Endothelial cell of umbilical vein (primary cell): ENCODE measurements around the gene S100A7. TPM values are rescaled to one million over a fixed set of nuclear protein-coding genes. Genes with fewer than 3 reads are reported as not detected.

Experiments
- BruUV-seq: library from RNA; stranded (reverse); fragments of 400-500 nt; replicated peaks from 2 replicates; lab custom pipeline; 2021; lab: Mats Ljungman, UMichigan
- CTCF ChIA-PET: fragments of 300-600, 350-600 bp; sonication (Branson Sonifier 250); formaldehyde crosslinking; loops from one replicate; lab custom pipeline; 2021; ENCODE audit warnings: antibody characterized with exemption, inconsistent platforms; lab: Charles Lee
- POLR2A ChIA-PET: fragments of 300-600, 350-600 bp; sonication (Branson Sonifier 250); formaldehyde crosslinking; loops from one replicate; lab custom pipeline; 2021; ENCODE audit warnings: antibody characterized with exemption, inconsistent platforms; lab: Charles Lee
- DNase-seq: peaks from one replicate; pipeline ENCODE4 v3.0.0-alpha.2; 2011; ENCODE audit warnings: low read depth, low spot score
- FAIRE-seq: peaks from 2 replicates; lab custom pipeline; 2011; peaks lifted over from hg19 to GRCh38; lab: Jason Lieb, UNC
- H2AFZ ChIP-seq: 2 replicates; pipeline ENCODE4 v1.6.0; 2012; ENCODE audit warnings: low read depth, low read length, control low read depth, inconsistent platforms
- H3K27ac ChIP-seq: 2 replicates; pipeline ENCODE4 v1.5.1; 2011; ENCODE audit warnings: low read depth, mild to moderate bottlenecking, control low read depth, low read length, moderate library complexity; ENCODE audit not compliant: insufficient read depth
- H3K27me3 ChIP-seq, 2 experiments: 2 replicates each; pipeline versions ENCODE4 v1.6.0 to v1.6.1; 2011; ENCODE audit warnings: low read length in 2 of 2, mixed read lengths in 1 of 2; ENCODE audit not compliant: control insufficient read depth in 2 of 2, insufficient read depth in 2 of 2
- H3K36me3 ChIP-seq, 2 experiments: 2 replicates in 1 of 2; 3 replicates in 1 of 2; pipeline ENCODE4 v1.5.1; 2011; ENCODE audit warnings: low read length in 2 of 2, mild to moderate bottlenecking in 1 of 2, moderate library complexity in 1 of 2; ENCODE audit not compliant: control insufficient read depth in 2 of 2, insufficient read depth in 2 of 2; ENCODE audit errors: extremely low read depth in 1 of 2
- H3K4me1 ChIP-seq: 3 replicates; pipeline ENCODE4 v1.5.1; 2011; ENCODE audit warnings: mild to moderate bottlenecking, low read length; ENCODE audit not compliant: control insufficient read depth, insufficient read depth; ENCODE audit errors: extremely low read depth
- H3K4me2 ChIP-seq: 2 replicates; pipeline ENCODE4 v1.6.1; 2011; ENCODE audit warnings: low read length, control low read depth, mixed read lengths; ENCODE audit not compliant: insufficient read depth
- H3K4me3 ChIP-seq, 3 experiments: fragments of 200-600 bp in 1 of 3; sonication (generic), shearing (Covaris generic) in 1 of 3; replicated peaks in 1 of 3; 2 replicates each; pipeline ENCODE4 v1.5.1; 2011 to 2016; ENCODE audit warnings: control low read depth in 3 of 3, low read length in 3 of 3, mild to moderate bottlenecking in 2 of 3, inconsistent platforms in 1 of 3, low read depth in 1 of 3, moderate library complexity in 1 of 3; ENCODE audit not compliant: insufficient read depth in 1 of 3
- H3K79me2 ChIP-seq: 2 replicates; pipeline ENCODE4 v1.6.0; 2012; ENCODE audit warnings: low read length, inconsistent platforms; ENCODE audit not compliant: control insufficient read depth, insufficient read depth
- H3K9ac ChIP-seq: replicated peaks from 2 replicates; pipeline ENCODE3; 2011; ENCODE audit warnings: low read length, control low read depth; ENCODE audit not compliant: insufficient read depth; ENCODE audit errors: extremely low read depth
- H3K9me1 ChIP-seq: replicated peaks from 3 replicates; pipeline ENCODE4 v1.6.0; 2011; ENCODE audit warnings: mild to moderate bottlenecking, low read length; ENCODE audit not compliant: control insufficient read depth, insufficient read depth; ENCODE audit errors: extremely low read depth
- H3K9me3 ChIP-seq: replicated peaks from 2 replicates; pipeline ENCODE4 v1.5.1; 2012; ENCODE audit warnings: low read length, inconsistent platforms; ENCODE audit not compliant: control insufficient read depth, insufficient read depth
- H4K20me1 ChIP-seq: replicated peaks from 2 replicates; pipeline ENCODE3; 2011; ENCODE audit warnings: mild to moderate bottlenecking, low read length; ENCODE audit not compliant: control insufficient read depth, insufficient read depth; ENCODE audit errors: extremely low read depth
- EZH2 ChIP-seq: IDR thresholded peaks from 2 replicates; pipeline ENCODE4 v1.6.1; 2012; ENCODE audit warnings: borderline replicate concordance, low read depth, mild to moderate bottlenecking, moderate library complexity, low read length, inconsistent platforms; ENCODE audit not compliant: severe bottlenecking
- FOS ChIP-seq: IDR thresholded peaks from 2 replicates; pipeline ENCODE4 v1.6.1; 2011; ENCODE audit warnings: mild to moderate bottlenecking, low read length, moderate library complexity, borderline replicate concordance; ENCODE audit not compliant: insufficient read depth
- GATA2 ChIP-seq: IDR thresholded peaks from 2 replicates; pipeline ENCODE4 v1.7.0; 2011; ENCODE audit warnings: low read depth, mild to moderate bottlenecking, moderate library complexity, mixed read lengths, low read length; ENCODE audit not compliant: insufficient read length, insufficient read depth
- JUN ChIP-seq: IDR thresholded peaks from 2 replicates; pipeline ENCODE4 v1.6.1; 2011; ENCODE audit warnings: borderline replicate concordance, low read depth; ENCODE audit not compliant: insufficient read length, insufficient read depth
- MYC ChIP-seq: IDR thresholded peaks from one replicate; pipeline ENCODE4 v1.6.1; 2011; ENCODE audit warnings: mild to moderate bottlenecking, low read depth, low read length
- POLR2A ChIP-seq: IDR thresholded peaks from 2 replicates; pipeline ENCODE4 v1.6.1; 2012; ENCODE audit warnings: low read depth, mild to moderate bottlenecking, control low read depth, low read length
- POLR2AphosphoS5 ChIP-seq: IDR thresholded peaks from 2 replicates; pipeline ENCODE4 v1.6.1; 2012; ENCODE audit warnings: low read depth, mild to moderate bottlenecking, control low read depth, low read length, moderate library complexity; ENCODE audit not compliant: insufficient read depth
- dilution Hi-C: fragments of 300-500 bp; cut with MboI; formaldehyde crosslinking; loops from one replicate; pipeline ENCODE4 v1.15.0; 2019; ENCODE audit warnings: low sequenced_read_pairs; ENCODE audit not compliant: extremely low pct_ligation_motif_present
- intact Hi-C: fragments of 100-400 bp; cut with micrococcal nuclease; formaldehyde crosslinking; loops from one replicate; pipeline ENCODE4 v1.10.0; 2022
- polyA plus RNA-seq, 4 experiments: library from polyadenylated mRNA; depleted of rRNA in 3 of 4; stranded (reverse) in 3 of 4; unstranded in 1 of 4; fragments of >200 nt; gene quantifications; 2 replicates each; pipeline versions ENCODE4 v1.2.1 to v1.2.3, GENCODE V29; 2011 to 2012; ENCODE audit warnings: missing spikeins in 1 of 4
- total RNA-seq: library from RNA; stranded (reverse); gene quantifications from 2 replicates; pipeline ENCODE4 v1.2.3, GENCODE V29; 2021
- TF ChIP-seq, protein P1 (sequence below): IDR thresholded peaks from 2 replicates; pipeline ENCODE4 v1.6.1; 2011; ENCODE audit not compliant: insufficient read depth, insufficient read length
- TF ChIP-seq, protein P2 (sequence below), 2 donors: IDR thresholded peaks; 1 replicate in 1 of 2; 2 replicates in 1 of 2; pipeline ENCODE4 v1.5.1; 2011; ENCODE audit warnings: low read length in 2 of 2, mild to moderate bottlenecking in 2 of 2, moderate library complexity in 2 of 2, control low read depth in 1 of 2, inconsistent platforms in 1 of 2, low read depth in 1 of 2; ENCODE audit not compliant: insufficient read depth in 1 of 2; ENCODE audit errors: extremely low read depth in 1 of 2

The S100A7 gene
- total and polyA plus RNA-seq, 2 donors (not counting 3 experiments of a cell fraction or from before 2014, with no cell fraction given): not detected

DNA sequence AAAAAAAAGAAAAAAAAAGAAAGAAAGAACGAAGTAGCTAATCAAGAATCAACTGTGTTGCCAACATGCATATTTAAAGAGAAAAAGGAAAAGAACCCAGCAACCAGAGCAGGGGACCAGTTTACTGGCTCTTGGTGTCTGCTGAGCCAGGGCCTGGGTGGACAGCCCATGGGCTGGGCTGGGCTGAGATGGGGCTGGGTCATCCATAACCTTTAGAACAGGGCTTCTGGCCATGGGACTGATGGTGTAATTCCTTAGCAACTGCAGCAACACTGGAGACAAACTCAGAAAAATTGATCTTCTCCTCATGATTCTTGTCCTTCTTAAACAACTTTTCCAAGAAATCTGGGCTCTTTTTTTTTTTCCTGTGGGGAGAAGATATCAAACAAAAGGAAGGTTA lies 33.6 kb downstream of the S100A7 start:
- no peak overlapping the region for H3K4me3 ChIP-seq
- no peaks in the 10 kb centered on the region for H3K9me1 ChIP-seq
- no TSS peak for BruUV-seq
- H3K4me2 ChIP-seq: no peak overlapping the region
- DNase-seq (no peak), FAIRE-seq (no peak)
- no peaks in the 10 kb centered on the region for H4K20me1 ChIP-seq
- H2AFZ ChIP-seq: no peak overlapping the region
- no peaks in the 10 kb centered on the region for H3K27me3 ChIP-seq
- H3K9ac ChIP-seq: no peak overlapping the region
- intact Hi-C loops (no loop called here), dilution Hi-C loops (no loop called here)
- H3K79me2 ChIP-seq: no peaks in the 10 kb centered on the region
- no peaks in the 10 kb centered on the region for H3K4me1 ChIP-seq
- no peak overlapping the region for H3K27ac ChIP-seq
- POLR2A ChIA-PET: no interaction called here
- H3K9me3 ChIP-seq: no peaks in the 10 kb centered on the region
- CTCF ChIA-PET: no interaction called here
- TF ChIP-seq GATA2 (no peak), FOS (no peak), EZH2 (no peak), POLR2A (no peak), MYC (no peak), POLR2AphosphoS5 (no peak), JUN (no peak)
- TF ChIP-seq, protein P1, sequence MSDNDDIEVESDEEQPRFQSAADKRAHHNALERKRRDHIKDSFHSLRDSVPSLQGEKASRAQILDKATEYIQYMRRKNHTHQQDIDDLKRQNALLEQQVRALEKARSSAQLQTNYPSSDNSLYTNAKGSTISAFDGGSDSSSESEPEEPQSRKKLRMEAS: no peak
- TF ChIP-seq, protein P2, sequence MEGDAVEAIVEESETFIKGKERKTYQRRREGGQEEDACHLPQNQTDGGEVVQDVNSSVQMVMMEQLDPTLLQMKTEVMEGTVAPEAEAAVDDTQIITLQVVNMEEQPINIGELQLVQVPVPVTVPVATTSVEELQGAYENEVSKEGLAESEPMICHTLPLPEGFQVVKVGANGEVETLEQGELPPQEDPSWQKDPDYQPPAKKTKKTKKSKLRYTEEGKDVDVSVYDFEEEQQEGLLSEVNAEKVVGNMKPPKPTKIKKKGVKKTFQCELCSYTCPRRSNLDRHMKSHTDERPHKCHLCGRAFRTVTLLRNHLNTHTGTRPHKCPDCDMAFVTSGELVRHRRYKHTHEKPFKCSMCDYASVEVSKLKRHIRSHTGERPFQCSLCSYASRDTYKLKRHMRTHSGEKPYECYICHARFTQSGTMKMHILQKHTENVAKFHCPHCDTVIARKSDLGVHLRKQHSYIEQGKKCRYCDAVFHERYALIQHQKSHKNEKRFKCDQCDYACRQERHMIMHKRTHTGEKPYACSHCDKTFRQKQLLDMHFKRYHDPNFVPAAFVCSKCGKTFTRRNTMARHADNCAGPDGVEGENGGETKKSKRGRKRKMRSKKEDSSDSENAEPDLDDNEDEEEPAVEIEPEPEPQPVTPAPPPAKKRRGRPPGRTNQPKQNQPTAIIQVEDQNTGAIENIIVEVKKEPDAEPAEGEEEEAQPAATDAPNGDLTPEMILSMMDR (IDR thresholded peaks at IDR 0.05; ENCODE audit: extremely low read depth in 1 of 2, insufficient read depth in 1 of 2, low read depth in 1 of 2, low read length in 2 of 2): no peak
- H3K36me3 ChIP-seq: no peaks in the 10 kb centered on the region
